Suprapubic skin (tissue), 4 donors: ENCODE results near the gene IL1RAPL2. TPM values are rescaled to one million over a fixed set of nuclear protein-coding genes. Genes with fewer than 3 reads are reported as not detected.
"Not testable (repeated sequence)": the region's sequence is repeated elsewhere in the genome, so short reads cannot be mapped to it uniquely, and the experiment has no call there.

Source experiments
- DNase-seq, 2 donors: peaks; one replicate each; pipeline ENCODE4 v3.0.0-alpha.2; 2019; ENCODE audit warnings: low spot score in 2 of 2
- H3K27ac ChIP-seq: fragments of 200-600 bp; sonication (generic); one replicate; pipeline ENCODE4 v1.5.1; 2019
- H3K27me3 ChIP-seq: fragments of 200-600 bp; sonication (generic); one replicate; pipeline ENCODE4 v1.5.1; 2019
- H3K36me3 ChIP-seq: fragments of 200-600 bp; sonication (generic); one replicate; pipeline ENCODE4 v1.5.1; 2019
- H3K4me1 ChIP-seq: fragments of 200-600 bp; sonication (generic); one replicate; pipeline ENCODE4 v1.5.1; 2019
- H3K4me3 ChIP-seq: fragments of 200-600 bp; sonication (generic); one replicate; pipeline ENCODE4 v1.5.1; 2019; ENCODE audit warnings: mild to moderate bottlenecking
- H3K9me3 ChIP-seq: fragments of 200-600 bp; sonication (generic); one replicate; pipeline ENCODE4 v1.5.1; 2019
- EP300 ChIP-seq: sonication (generic); formaldehyde crosslinking; IDR thresholded peaks from one replicate; pipeline ENCODE4 v1.6.1; 2017; ENCODE audit warnings: antibody characterized with exemption
- POLR2A ChIP-seq, 2 donors: fragments of 450-650 bp; IDR thresholded peaks; one replicate each; pipeline ENCODE4 v1.6.1; 2017; ENCODE audit warnings: antibody characterized with exemption in 2 of 2, mild to moderate bottlenecking in 2 of 2, moderate library complexity in 2 of 2
- POLR2AphosphoS5 ChIP-seq, 3 donors: sonication (generic); formaldehyde crosslinking; IDR thresholded peaks; one replicate each; pipeline ENCODE4 v1.6.1; 2017; ENCODE audit warnings: antibody characterized with exemption in 3 of 3
- WGBS: methylation state at CpG from one replicate; pipeline ENCODE4 v1.1.5; 2018; 5-methylcytosine and 5-hydroxymethylcytosine counted together
- total RNA-seq, 4 donors: library from RNA; depleted of rRNA; stranded (reverse); fragments of >200 nt; gene quantifications; one replicate each; pipeline ENCODE4 v1.1.0, GENCODE V29; 2016
- TF ChIP-seq, protein P1 (sequence below), 2 donors: fragments of 200-600 bp in 1 of 2; fragments of 450-650 bp in 1 of 2; sonication (generic) in 1 of 2; IDR thresholded peaks; one replicate each; pipeline ENCODE4 v1.5.1; 2016 to 2019; ENCODE audit warnings: antibody characterized with exemption in 2 of 2, mild to moderate bottlenecking in 1 of 2, moderate library complexity in 1 of 2

The IL1RAPL2 gene
- total RNA-seq, 4 donors from 2014 or later, result 0.21 to 0.42 (median 0.25) TPM; not detected in 1

DNA sequence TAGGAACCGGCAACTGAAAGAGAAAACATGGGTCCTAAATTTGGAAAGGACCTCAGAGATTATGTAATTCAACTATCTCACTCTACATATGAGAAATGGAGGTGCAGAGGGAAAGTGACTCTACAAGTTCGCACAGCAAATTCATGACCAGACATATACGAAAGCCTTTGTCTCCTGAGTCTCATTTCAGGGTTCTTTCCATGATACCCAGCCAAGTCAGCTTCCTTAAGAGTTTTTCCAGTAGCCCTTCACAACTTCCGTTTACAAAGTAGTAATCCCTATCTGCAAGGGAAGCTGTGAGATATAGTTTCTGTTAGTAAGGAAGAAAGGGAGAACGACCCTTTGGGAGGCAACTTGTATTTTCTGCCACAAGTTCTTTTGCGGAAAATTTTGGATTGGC, 543.9 kb downstream of the IL1RAPL2 start:
- Histone ChIP-seq H3K4me3 (no peak overlapping the region), H3K4me1 (no peaks in the 10 kb centered on the region), H3K9me3 (no peaks in the 10 kb centered on the region), H3K27me3 (no peaks in the 10 kb centered on the region), H3K36me3 (no peaks in the 10 kb centered on the region), H3K27ac (no peak overlapping the region)
- TF ChIP-seq EP300 (no peak), POLR2A (IDR thresholded peaks at IDR 0.05) (no peak), POLR2AphosphoS5 (IDR thresholded peaks at IDR 0.05) (no peak)
- TF ChIP-seq, protein P1, sequence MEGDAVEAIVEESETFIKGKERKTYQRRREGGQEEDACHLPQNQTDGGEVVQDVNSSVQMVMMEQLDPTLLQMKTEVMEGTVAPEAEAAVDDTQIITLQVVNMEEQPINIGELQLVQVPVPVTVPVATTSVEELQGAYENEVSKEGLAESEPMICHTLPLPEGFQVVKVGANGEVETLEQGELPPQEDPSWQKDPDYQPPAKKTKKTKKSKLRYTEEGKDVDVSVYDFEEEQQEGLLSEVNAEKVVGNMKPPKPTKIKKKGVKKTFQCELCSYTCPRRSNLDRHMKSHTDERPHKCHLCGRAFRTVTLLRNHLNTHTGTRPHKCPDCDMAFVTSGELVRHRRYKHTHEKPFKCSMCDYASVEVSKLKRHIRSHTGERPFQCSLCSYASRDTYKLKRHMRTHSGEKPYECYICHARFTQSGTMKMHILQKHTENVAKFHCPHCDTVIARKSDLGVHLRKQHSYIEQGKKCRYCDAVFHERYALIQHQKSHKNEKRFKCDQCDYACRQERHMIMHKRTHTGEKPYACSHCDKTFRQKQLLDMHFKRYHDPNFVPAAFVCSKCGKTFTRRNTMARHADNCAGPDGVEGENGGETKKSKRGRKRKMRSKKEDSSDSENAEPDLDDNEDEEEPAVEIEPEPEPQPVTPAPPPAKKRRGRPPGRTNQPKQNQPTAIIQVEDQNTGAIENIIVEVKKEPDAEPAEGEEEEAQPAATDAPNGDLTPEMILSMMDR (IDR thresholded peaks at IDR 0.05), result no peak
- 71% methylated on average over 6 of the region's 6 CpGs for WGBS
- DNase-seq, result no peak

DNA sequence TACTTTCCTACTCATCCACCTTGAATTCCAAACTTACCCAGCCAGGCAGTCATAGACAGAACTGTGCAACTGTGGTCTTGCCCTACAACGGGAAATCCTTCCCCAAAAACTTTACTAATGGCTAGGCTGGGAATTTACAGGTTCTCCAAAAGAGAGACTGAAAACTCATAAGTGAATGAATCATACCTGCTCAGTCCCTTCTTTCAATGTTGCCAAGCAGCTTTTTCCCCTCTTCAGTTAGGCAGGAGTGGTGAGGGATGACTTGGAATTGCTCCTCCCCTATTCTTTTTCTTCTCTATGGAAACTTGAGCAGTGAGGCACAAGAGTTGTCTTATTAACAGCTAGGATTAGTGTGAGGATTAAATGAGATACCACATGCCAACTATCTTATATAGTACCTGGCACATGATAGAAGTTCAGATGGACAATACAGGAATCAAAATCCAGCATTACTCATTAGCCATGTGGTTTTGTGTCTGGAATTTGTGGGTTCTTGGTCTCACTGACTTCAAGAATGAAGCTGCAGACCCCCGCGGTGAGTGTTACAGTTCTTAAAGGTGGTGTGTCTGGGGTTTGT, 548.6 kb downstream of the IL1RAPL2 start:
- H3K27ac ChIP-seq, result no peak overlapping the region
- H3K4me3 ChIP-seq, result no peak overlapping the region
- H3K36me3 ChIP-seq, result no peaks in the 10 kb centered on the region
- DNase-seq, result no peak
- H3K4me1 ChIP-seq, result no peaks in the 10 kb centered on the region
- no peaks in the 10 kb centered on the region for H3K9me3 ChIP-seq
- no peaks in the 10 kb centered on the region for H3K27me3 ChIP-seq
- WGBS, result 73% methylated on average over 3 of the region's 3 CpGs
- no peak for TF ChIP-seq POLR2A (IDR thresholded peaks at IDR 0.05)
- no peak for TF ChIP-seq POLR2AphosphoS5 (IDR thresholded peaks at IDR 0.05)
- TF ChIP-seq, protein P1 (IDR thresholded peaks at IDR 0.05), result no peak
- TF ChIP-seq EP300, result no peak

- WGBS, result 91% methylated on average over 23 of the region's 35 CpGs
- not testable (repeated sequence) for H3K27me3 ChIP-seq, DNase-seq
These were observed 549.8 kb downstream of the IL1RAPL2 start for GRCh38 chrX:105115596-105116320.

GRCh38 chrX:105116486-105116885, 550.5 kb downstream of the IL1RAPL2 start:
- Histone ChIP-seq H3K4me3 (no peak overlapping the region), H3K36me3 (no peaks in the 10 kb centered on the region), H3K27ac (no peak overlapping the region), H3K9me3 (no peaks in the 10 kb centered on the region), H3K4me1 (no peaks in the 10 kb centered on the region), H3K27me3 (no peaks in the 10 kb centered on the region)
- 10% methylated on average over 1 of the region's 1 CpG for WGBS
- TF ChIP-seq, protein P1 (IDR thresholded peaks at IDR 0.05), result no peak
- no peak for TF ChIP-seq POLR2A (IDR thresholded peaks at IDR 0.05)
- TF ChIP-seq EP300, result no peak
- TF ChIP-seq POLR2AphosphoS5 (IDR thresholded peaks at IDR 0.05), result no peak
- DNase-seq, result no peak

More at GRCh38 chrX:105115596-105116320, 549.8 kb downstream of the IL1RAPL2 start:
- not testable (repeated sequence) for H3K27ac ChIP-seq, H3K36me3 ChIP-seq, H3K4me1 ChIP-seq, H3K9me3 ChIP-seq, H3K4me3 ChIP-seq

DNA sequence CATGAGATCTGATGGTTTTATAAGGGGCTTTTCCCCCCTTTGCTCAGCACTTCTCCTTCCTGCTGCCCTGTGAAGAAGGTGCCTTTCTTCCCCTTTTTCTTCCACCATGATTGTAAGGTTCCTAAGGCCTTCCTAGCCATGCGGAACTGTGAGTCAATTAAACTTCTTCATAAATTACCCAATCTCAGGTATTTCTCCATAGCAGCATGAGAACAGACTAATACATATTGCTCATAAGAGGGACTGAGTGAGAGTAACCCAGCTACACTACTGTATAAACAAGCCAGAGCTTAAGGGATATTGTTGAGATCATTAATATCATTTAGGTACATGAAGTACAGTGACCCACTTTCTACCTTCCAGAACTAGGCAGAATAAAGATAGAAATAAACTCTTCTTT, 551.6 kb downstream of the IL1RAPL2 start:
- TF ChIP-seq POLR2AphosphoS5 (IDR thresholded peaks at IDR 0.05), result no peak
- no peak for TF ChIP-seq EP300
- no peak for TF ChIP-seq POLR2A (IDR thresholded peaks at IDR 0.05)
- TF ChIP-seq, protein P1 (IDR thresholded peaks at IDR 0.05), result no peak
- Histone ChIP-seq H3K4me3 (no peak overlapping the region), H3K27me3 (no peaks in the 10 kb centered on the region), H3K36me3 (no peaks in the 10 kb centered on the region), H3K4me1 (no peaks in the 10 kb centered on the region), H3K9me3 (no peaks in the 10 kb centered on the region), H3K27ac (no peak overlapping the region)
- no peak for DNase-seq
- WGBS, result 94% methylated on average over 1 of the region's 1 CpG
